ENCODE measurements around the gene TMEM126A.
"Not testable (repeated sequence)": the region's sequence is repeated elsewhere in the genome, so short reads cannot be mapped to it uniquely, and the experiment has no call there.

DNA sequence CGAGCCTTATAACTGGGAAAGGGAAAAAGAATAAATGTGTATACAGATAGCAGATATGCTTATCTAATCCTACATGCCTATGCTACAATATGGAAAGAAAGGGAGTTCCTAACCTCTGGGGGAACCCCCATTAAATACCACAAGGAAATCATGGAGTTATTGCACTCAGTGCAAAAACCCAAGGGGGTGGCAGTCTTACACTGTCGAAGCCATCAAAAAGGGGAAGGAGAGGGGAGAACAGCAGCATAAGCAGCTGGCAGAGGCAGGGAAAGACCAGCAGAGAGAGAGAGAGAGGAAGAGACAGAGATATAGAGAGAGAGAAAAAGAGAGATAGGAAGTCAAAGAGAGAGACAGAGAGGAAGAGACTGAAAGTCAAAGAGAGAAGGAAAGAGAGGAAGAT lies 36.1 kb upstream of the TMEM126A start:
- TF ChIP-seq, protein P1, sequence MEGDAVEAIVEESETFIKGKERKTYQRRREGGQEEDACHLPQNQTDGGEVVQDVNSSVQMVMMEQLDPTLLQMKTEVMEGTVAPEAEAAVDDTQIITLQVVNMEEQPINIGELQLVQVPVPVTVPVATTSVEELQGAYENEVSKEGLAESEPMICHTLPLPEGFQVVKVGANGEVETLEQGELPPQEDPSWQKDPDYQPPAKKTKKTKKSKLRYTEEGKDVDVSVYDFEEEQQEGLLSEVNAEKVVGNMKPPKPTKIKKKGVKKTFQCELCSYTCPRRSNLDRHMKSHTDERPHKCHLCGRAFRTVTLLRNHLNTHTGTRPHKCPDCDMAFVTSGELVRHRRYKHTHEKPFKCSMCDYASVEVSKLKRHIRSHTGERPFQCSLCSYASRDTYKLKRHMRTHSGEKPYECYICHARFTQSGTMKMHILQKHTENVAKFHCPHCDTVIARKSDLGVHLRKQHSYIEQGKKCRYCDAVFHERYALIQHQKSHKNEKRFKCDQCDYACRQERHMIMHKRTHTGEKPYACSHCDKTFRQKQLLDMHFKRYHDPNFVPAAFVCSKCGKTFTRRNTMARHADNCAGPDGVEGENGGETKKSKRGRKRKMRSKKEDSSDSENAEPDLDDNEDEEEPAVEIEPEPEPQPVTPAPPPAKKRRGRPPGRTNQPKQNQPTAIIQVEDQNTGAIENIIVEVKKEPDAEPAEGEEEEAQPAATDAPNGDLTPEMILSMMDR (IDR thresholded peaks at IDR 0.05; ENCODE audit: insufficient read depth, low read depth, low read length), result not testable (repeated sequence)
- not testable (repeated sequence) for TF ChIP-seq EZH2 (IDR thresholded peaks at IDR 0.05; ENCODE audit: insufficient read depth, low read length)

Data from astrocyte (in vitro differentiated cells and primary cell).